Stimulated activated CD8-positive, alpha-beta memory T cell treated with anti-CD3 and anti-CD28 coated beads, Interleukin-12 subunit alpha, Interleukin-12 subunit beta, amount 100 ng/mL, for 1 hour (primary cell): Measurements from ENCODE around the gene NPHS1.
"Not testable (repeated sequence)": the region's sequence is repeated elsewhere in the genome, so short reads cannot be mapped to it uniquely, and the experiment has no call there.

Experiments
- DNase-seq: peaks from one replicate; pipeline ENCODE4 v3.0.0-alpha.2; 2020; ENCODE audit warnings: low read depth

The NPHS1 gene

GRCh38 chr19:35879770-35880317 lies 27.5 kb upstream of the NPHS1 start:
- peak; percentile 48 for DNase-seq

- DNase-seq, result no peak
These were observed 26.8 kb upstream of the NPHS1 start for GRCh38 chr19:35879068-35879467.

GRCh38 chr19:35874392-35874930 lies 22.2 kb upstream of the NPHS1 start:
- no peak for DNase-seq

- no peak for DNase-seq
These were observed 19.9 kb upstream of the NPHS1 start for GRCh38 chr19:35872180-35872579.

GRCh38 chr19:35871611-35872010 lies 19.3 kb upstream of the NPHS1 start:
- DNase-seq, result no peak

- DNase-seq, result no peak
These were observed 18.5 kb upstream of the NPHS1 start for GRCh38 chr19:35870798-35871197.

GRCh38 chr19:35870124-35870736 lies 17.9 kb upstream of the NPHS1 start:
- not testable (repeated sequence) for DNase-seq

- DNase-seq, result peak; percentile 43
These were observed 17.2 kb upstream of the NPHS1 start for GRCh38 chr19:35869327-35870123.

GRCh38 chr19:35868823-35869326 lies 16.6 kb upstream of the NPHS1 start:
- DNase-seq, result no peak

GRCh38 chr19:35868172-35868822 lies 16.0 kb upstream of the NPHS1 start, which contains the start of gene APLP1:
Gene APLP1, plus strand, starts transcription at chr19:35868574. Its CDS starts 63 bp downstream, at chr19:35868637.
- peak; percentile 47 for DNase-seq

GRCh38 chr19:35863018-35863417 lies 10.7 kb upstream of the NPHS1 start:
- no peak for DNase-seq

GRCh38 chr19:35862528-35862927 lies 10.2 kb upstream of the NPHS1 start:
- DNase-seq, result no peak

- DNase-seq, result no peak
These were observed 9.4 kb upstream of the NPHS1 start for GRCh38 chr19:35861640-35862160.

GRCh38 chr19:35860818-35861639 lies 8.7 kb upstream of the NPHS1 start:
- no peak for DNase-seq

- no peak for DNase-seq
These were observed 8.1 kb upstream of the NPHS1 start for GRCh38 chr19:35860436-35860817.

- no peak for DNase-seq
These were observed 7.1 kb upstream of the NPHS1 start for GRCh38 chr19:35859414-35859813.

- DNase-seq, result no peak
These were observed 6.0 kb upstream of the NPHS1 start for GRCh38 chr19:35858311-35858710.

- DNase-seq, result no peak
These were observed 4.3 kb upstream of the NPHS1 start, which contains the start of gene KIRREL2 for GRCh38 chr19:35856546-35857149. Gene KIRREL2, plus strand, starts transcription at chr19:35856911. Its CDS starts 209 bp downstream, at chr19:35857120.

GRCh38 chr19:35853038-35853756 lies 893 bp upstream of the NPHS1 start:
- no peak for DNase-seq
